Smooth muscle cell (in vitro differentiated cells): ENCODE results near the gene DNHD1. TPM values are rescaled to one million over a fixed set of nuclear protein-coding genes. Genes with fewer than 3 reads are reported as not detected.
A peak's percentile ranks its signal among the peaks of the same experiment; 100 is the strongest.

ENCODE experiments used
- DNase-seq: peaks from one replicate; lab custom pipeline; 2025; ENCODE audit not compliant: unreplicated experiment; lab: John Stamatoyannopoulos, UW
- H2AFZ ChIP-seq: fragments of 200-600 bp; sonication (generic); 2 replicates; pipeline ENCODE4 v1.6.0; 2016; ENCODE audit warnings: antibody characterized with exemption, low read depth, mild to moderate bottlenecking
- H3F3A ChIP-seq: fragments of 200-600 bp; sonication (generic); 2 replicates; pipeline ENCODE4 v1.6.0; 2017; ENCODE audit warnings: antibody characterized with exemption, low read depth
- H3K27ac ChIP-seq: fragments of 200-600 bp; sonication (generic); 2 replicates; pipeline ENCODE4 v1.5.1; 2016; ENCODE audit warnings: low read depth, mild to moderate bottlenecking
- H3K27me3 ChIP-seq: fragments of 200-600 bp; sonication (generic); 2 replicates; pipeline ENCODE4 v1.6.1; 2016; ENCODE audit warnings: low read depth, mild to moderate bottlenecking
- H3K36me3 ChIP-seq: fragments of 200-600 bp; sonication (generic); 2 replicates; pipeline ENCODE4 v1.5.1; 2016; ENCODE audit warnings: low read depth
- H3K4me1 ChIP-seq: fragments of 200-600 bp; sonication (generic); 2 replicates; pipeline ENCODE4 v1.5.1; 2016; ENCODE audit warnings: low read depth
- H3K4me2 ChIP-seq: fragments of 200-600 bp; sonication (generic); 2 replicates; pipeline ENCODE4 v1.6.0; 2016; ENCODE audit warnings: mild to moderate bottlenecking
- H3K4me3 ChIP-seq: fragments of 200-600 bp; sonication (generic); 2 replicates; pipeline ENCODE4 v1.5.1; 2016; ENCODE audit warnings: mild to moderate bottlenecking
- H3K79me2 ChIP-seq: fragments of 200-600 bp; sonication (generic); 2 replicates; pipeline ENCODE4 v1.6.0; 2016; ENCODE audit warnings: low read depth, mild to moderate bottlenecking
- H3K9ac ChIP-seq: fragments of 200-600 bp; sonication (generic); 2 replicates; pipeline ENCODE4 v1.6.0; 2016; ENCODE audit warnings: low read depth
- H3K9me3 ChIP-seq: fragments of 200-600 bp; sonication (generic); replicated peaks from 2 replicates; pipeline ENCODE4 v1.5.1; 2016; ENCODE audit warnings: low read depth
- H4K20me1 ChIP-seq: fragments of 200-600 bp; sonication (generic); 2 replicates; pipeline ENCODE4 v1.6.0; 2016; ENCODE audit warnings: low read depth
- WGBS: methylation state at CpG from one replicate; pipeline ENCODE4 v1.1.7; 2016; ENCODE audit warnings: low lambda C conversion rate; 5-methylcytosine and 5-hydroxymethylcytosine counted together
- polyA plus RNA-seq: library from polyadenylated mRNA; unstranded; fragments of >200 nt; fragmentation: Nextera tagmentation; extraction: Ambion mirVana; gene quantifications from 2 replicates; pipeline ENCODE4 v1.2.1, GENCODE V29; 2016
- total RNA-seq: library from RNA; depleted of rRNA; stranded (reverse); fragments of >200 nt; gene quantifications from 2 replicates; pipeline ENCODE4 v1.2.3, GENCODE V29; 2014
- TF ChIP-seq, protein P1 (sequence below): fragments of 200-600 bp; sonication (generic); IDR thresholded peaks from 2 replicates; pipeline ENCODE4 v1.5.1; 2017; ENCODE audit warnings: borderline replicate concordance, mild to moderate bottlenecking, antibody characterized with exemption; ENCODE audit not compliant: insufficient read depth, poor library complexity, severe bottlenecking

The DNHD1 gene
- total and polyA plus RNA-seq, 2 experiments from 2014 or later: 5.5 to 9.1 TPM

DNA sequence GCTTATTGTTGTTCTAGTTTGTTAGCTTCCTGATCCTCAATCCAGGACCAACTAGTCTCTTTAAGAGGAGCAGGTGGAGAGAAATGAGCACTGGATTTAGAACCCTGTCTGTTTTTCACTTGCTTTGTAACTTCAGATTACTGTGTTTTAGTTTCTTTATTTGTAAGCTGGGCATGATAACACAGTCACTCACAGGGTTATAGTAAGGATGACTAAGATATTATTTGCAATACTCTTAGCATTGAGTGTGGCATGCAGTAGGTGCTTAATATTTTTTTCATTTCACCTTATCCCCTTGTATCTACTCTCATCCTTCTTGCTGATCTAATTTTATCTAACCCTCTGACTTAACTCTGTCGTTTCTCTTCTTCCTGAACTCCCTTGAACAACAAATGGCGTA is 33.8 kb downstream of the DNHD1 start:
- no peak overlapping the region for H2AFZ ChIP-seq
- H3K27ac ChIP-seq: no peak overlapping the region
- H3K79me2 ChIP-seq: no peaks in the 10 kb centered on the region
- no peaks in the 10 kb centered on the region for H3K9me3 ChIP-seq
- H3K27me3 ChIP-seq: no peaks in the 10 kb centered on the region
- H3K9ac ChIP-seq: no peak overlapping the region
- H3K4me2 ChIP-seq: no peak overlapping the region
- no peaks in the 10 kb centered on the region for H3F3A ChIP-seq
- WGBS: 97% methylated on average over 2 of the region's 2 CpGs
- DNase-seq: no peak
- TF ChIP-seq, protein P1, sequence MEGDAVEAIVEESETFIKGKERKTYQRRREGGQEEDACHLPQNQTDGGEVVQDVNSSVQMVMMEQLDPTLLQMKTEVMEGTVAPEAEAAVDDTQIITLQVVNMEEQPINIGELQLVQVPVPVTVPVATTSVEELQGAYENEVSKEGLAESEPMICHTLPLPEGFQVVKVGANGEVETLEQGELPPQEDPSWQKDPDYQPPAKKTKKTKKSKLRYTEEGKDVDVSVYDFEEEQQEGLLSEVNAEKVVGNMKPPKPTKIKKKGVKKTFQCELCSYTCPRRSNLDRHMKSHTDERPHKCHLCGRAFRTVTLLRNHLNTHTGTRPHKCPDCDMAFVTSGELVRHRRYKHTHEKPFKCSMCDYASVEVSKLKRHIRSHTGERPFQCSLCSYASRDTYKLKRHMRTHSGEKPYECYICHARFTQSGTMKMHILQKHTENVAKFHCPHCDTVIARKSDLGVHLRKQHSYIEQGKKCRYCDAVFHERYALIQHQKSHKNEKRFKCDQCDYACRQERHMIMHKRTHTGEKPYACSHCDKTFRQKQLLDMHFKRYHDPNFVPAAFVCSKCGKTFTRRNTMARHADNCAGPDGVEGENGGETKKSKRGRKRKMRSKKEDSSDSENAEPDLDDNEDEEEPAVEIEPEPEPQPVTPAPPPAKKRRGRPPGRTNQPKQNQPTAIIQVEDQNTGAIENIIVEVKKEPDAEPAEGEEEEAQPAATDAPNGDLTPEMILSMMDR: no peak
- H3K4me1 ChIP-seq: no peaks in the 10 kb centered on the region
- H3K4me3 ChIP-seq: no peak overlapping the region
- H4K20me1 ChIP-seq: no peaks in the 10 kb centered on the region
- H3K36me3 ChIP-seq: no peaks in the 10 kb centered on the region

DNA sequence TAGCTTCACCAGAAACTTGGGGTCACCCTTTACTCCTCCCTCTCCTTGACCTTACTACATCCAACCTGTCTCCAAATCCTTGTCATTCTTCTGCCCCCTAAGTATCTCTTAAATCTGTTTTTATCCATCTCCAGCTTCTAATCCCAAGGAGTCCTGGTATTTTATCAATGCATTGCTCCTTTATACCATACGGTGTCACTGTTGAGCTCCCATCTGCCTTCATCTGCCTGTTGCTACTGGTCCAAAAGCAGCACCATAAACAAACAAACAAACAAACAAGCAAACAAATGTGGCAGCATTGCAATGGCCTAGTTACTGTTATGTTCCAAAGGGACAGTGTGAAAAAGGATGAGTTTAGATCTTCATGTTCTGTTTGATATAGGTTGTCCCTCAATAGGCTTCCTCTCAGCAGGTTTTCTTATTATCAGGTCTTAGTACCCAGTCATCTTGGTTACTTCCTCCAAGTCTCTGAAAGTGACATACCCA is 34.2 kb downstream of the DNHD1 start:
- 0% methylated on average over 1 of the region's 1 CpG for WGBS
- H3K4me2 ChIP-seq: no peak overlapping the region
- no peaks in the 10 kb centered on the region for H3K79me2 ChIP-seq
- no peak for DNase-seq
- no peaks in the 10 kb centered on the region for H3F3A ChIP-seq
- no peaks in the 10 kb centered on the region for H4K20me1 ChIP-seq
- no peaks in the 10 kb centered on the region for H3K36me3 ChIP-seq
- no peaks in the 10 kb centered on the region for H3K4me1 ChIP-seq
- no peaks in the 10 kb centered on the region for H3K9me3 ChIP-seq
- no peak overlapping the region for H3K9ac ChIP-seq
- H3K27ac ChIP-seq: no peak overlapping the region
- TF ChIP-seq, protein P1: peak; percentile 60
- H3K4me3 ChIP-seq: no peak overlapping the region
- H3K27me3 ChIP-seq: no peaks in the 10 kb centered on the region
- H2AFZ ChIP-seq: no peak overlapping the region

DNA sequence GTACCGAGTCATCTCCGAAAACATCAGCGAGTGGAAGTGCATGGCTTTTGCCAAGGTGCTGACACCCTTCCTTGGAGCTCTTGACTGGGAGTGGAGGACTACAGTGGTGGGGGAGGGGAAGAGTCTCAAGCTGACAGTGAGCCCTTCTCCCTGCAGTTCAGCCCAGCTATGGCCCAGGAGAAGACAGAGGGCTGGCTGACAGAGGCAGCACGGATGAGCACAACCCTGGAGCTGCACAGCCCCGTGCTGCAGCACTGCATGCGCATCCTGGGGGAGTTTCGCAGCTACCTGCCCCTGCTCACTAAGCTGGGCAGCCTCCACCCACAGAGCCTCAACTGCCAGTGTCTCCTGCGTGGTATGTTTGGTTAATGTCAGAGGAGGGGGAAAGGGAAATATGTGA is 41.4 kb downstream of the DNHD1 start:
- TF ChIP-seq, protein P1: no peak
- Histone ChIP-seq H3K4me2 (no peak overlapping the region), H4K20me1 (no peaks in the 10 kb centered on the region), H3K27ac (no peak overlapping the region), H3K79me2 (no peaks in the 10 kb centered on the region), H3K9me3 (no peaks in the 10 kb centered on the region), H2AFZ (no peak overlapping the region), H3K4me1 (no peaks in the 10 kb centered on the region), H3K36me3 (no peaks in the 10 kb centered on the region), H3K9ac (no peak overlapping the region), H3F3A (no peaks in the 10 kb centered on the region), H3K27me3 (no peaks in the 10 kb centered on the region), H3K4me3 (no peak overlapping the region)
- 90% methylated on average over 6 of the region's 8 CpGs for WGBS
- DNase-seq: no peak

DNA sequence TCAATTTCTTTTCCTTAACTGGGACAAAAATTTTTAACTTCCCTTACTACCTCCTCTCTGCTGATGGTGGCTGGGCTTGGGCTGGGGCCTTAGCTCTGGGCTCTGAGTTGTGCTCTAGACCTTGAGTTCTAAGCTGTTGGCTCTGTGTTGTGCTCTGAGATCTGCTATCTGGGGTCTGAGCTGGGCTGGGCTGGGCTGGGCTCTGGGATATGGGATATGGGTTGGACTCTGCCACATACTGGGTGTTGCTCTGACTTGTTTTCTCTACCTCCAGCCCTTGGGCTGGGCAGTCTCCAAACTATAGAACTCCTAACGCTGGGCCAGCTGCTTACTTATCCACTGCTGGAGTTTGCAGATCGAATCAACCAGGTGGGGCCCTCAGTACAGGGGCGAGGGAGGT is 41.9 kb downstream of the DNHD1 start:
- Histone ChIP-seq H3K9me3 (no peaks in the 10 kb centered on the region), H3K79me2 (no peaks in the 10 kb centered on the region), H4K20me1 (no peaks in the 10 kb centered on the region), H3K27ac (no peak overlapping the region), H3K27me3 (no peaks in the 10 kb centered on the region), H3K4me3 (no peak overlapping the region), H3K36me3 (no peaks in the 10 kb centered on the region), H3K9ac (no peak overlapping the region), H3K4me2 (no peak overlapping the region), H3F3A (no peaks in the 10 kb centered on the region), H3K4me1 (no peaks in the 10 kb centered on the region), H2AFZ (no peak overlapping the region)
- TF ChIP-seq, protein P1: no peak
- 98% methylated on average over 3 of the region's 3 CpGs for WGBS
- DNase-seq: no peak
